Right kidney (tissue), 1 donor: ENCODE results near the gene NIBAN1.

ENCODE experiments used
- DNase-seq: peaks from one replicate; pipeline ENCODE4 v3.0.0-alpha.2; 2016

The NIBAN1 gene

GRCh38 chr1:184945678-184946412, 28.5 kb downstream of the NIBAN1 start:
- no peak for DNase-seq

GRCh38 chr1:184945029-184945428, 29.3 kb downstream of the NIBAN1 start:
- no peak for DNase-seq

DNA sequence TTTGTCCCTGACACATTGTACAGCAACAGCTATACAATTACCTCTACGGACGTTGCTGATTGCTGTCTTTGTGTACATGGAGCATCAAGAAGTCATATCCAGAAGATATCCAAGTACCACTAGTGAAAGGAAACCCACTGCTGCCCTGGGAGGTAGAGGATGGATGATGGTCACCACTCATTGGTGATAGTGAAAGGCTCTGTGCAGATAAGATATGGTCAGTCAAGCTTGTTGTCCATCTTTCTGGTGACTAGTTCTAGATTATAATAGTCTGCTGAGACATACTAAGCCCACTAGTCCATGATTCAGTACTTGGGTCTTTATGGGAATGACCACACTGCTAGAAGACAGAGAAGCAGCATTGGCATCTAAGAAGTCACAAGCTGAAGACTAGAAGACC, 30.3 kb downstream of the NIBAN1 start:
- DNase-seq: no peak

DNA sequence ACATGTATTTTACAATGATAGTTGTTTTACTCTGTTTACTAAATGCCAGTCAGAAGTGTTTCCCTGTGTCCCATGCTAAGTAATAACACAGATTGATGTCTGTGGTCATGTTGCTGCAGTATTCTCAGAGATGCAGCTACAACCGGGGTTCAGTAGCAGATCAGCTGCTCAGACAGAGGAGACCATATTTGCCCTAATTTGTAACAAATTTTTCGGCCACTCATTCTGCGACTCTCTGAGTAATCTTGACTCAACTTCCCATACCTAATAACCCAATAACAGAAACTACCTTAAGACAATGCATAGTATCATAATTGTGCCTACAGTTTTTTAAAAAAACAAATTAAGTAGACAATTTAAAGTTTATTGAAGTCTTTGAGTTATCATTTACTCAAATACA, 32.6 kb downstream of the NIBAN1 start:
- DNase-seq: no peak

GRCh38 chr1:184941410-184941733, 32.9 kb downstream of the NIBAN1 start:
- DNase-seq: no peak

DNA sequence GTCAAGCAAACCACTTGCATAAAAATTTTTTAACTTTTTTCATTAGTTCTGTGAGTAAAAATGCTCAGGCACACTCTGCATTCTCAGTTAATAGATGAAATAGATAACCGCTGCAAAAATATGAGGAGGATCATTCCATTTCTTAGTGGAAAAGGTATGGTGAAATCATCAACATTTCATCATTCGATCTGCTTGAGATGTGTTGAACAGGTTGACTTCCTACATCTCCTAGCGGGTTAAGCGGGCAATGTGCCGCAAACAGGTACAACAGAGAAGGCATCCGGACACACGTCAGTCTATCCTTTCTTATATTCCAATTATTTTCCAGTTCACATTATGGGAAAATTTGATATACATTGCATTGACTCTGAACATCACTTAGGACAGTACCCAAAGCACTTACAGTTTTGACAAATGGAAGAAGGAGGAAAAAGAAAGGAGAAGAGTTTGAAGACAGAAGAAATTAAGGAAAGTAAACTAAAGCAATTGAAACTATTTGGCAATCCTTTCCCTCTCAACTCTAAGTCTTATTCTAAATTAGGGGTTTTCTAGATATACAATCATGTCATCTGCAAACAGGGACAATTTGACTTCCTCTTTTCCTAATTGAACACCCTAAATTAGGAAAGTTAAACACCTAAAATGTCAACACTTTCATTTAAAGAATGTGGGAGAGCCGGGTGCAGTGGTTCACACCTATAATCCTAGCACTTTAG, 33.5 kb downstream of the NIBAN1 start:
- no peak for DNase-seq

DNA sequence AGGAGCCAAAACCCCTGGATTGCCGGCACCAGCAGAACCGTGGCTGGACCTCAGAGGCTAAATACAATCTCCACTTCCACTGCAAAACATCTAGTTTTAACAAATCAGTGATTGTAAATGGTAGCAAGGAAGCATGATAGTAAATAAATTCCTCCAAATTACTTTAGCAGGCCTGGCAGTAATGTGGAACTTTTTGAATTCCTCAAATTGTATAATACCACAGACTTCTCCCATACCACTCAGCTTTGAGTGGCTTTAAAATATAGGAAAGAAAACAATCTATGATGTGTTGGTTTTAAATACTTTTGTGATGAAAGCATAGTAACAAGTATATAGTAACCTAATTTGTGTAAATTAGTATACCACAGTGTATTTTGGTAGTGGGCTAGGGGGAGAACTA, 34.1 kb downstream of the NIBAN1 start:
- no peak for DNase-seq

GRCh38 chr1:184937729-184938128, 36.6 kb downstream of the NIBAN1 start:
- no peak for DNase-seq

GRCh38 chr1:184935920-184936798, 38.1 kb downstream of the NIBAN1 start:
- DNase-seq: no peak

DNA sequence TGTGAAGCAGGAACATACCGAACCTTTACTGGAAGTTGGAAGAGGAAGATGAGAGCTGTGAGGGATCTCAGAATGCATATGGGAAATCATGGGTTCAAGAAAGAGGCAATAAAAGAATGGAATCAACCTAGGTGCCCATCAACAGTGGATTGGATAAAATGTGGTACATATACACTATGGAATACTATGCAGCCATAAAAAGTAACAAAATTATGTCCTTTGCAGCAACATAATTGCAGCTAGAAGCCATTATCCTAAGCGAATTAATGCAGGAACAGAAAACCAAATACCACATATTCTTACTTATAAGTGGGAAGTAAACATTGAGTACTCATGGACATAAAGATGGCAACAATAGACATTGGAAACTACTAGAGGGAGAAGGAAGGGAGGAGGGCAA, 40.4 kb downstream of the NIBAN1 start:
- no peak for DNase-seq

DNA sequence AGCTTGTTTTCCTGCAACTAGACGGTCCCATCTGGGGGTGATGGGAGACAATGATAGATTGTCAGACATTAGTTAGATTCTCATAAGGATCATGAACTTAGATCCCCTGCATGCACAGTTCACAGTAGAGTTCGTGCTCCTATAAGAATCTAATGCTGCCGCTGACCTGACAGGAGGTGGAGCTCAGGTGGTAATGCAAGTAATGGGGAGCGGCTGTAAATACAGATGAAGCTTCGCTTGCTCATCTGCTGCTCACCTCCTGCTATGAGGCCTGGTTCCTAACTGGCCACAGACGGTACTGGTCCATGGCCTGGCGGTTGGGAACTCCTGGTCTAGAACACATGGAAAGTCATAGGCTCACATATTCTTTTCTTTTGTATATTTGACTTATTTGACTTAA, 42.0 kb downstream of the NIBAN1 start:
- DNase-seq: no peak

- DNase-seq: no peak
Observed at GRCh38 chr1:184931566-184931965, 42.7 kb downstream of the NIBAN1 start.

DNA sequence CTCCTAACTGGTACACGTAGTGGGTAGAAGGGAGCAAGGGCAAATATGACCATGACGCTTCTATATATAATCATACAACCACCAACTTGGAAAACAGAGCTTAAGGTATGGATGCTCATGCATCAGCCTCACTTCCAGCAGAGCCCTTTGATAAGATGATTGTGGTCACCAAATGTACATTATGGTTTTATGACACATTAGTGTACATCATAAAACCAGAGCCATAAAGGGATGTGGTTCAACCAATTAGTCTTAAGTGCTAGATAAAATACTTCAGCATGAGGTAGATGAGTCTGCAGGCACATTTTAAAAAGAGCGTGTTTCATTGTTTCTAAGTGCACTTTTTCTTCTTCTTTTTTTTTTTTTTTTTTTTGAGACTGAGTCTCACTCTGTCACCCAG, 43.7 kb downstream of the NIBAN1 start:
- DNase-seq: no peak

DNA sequence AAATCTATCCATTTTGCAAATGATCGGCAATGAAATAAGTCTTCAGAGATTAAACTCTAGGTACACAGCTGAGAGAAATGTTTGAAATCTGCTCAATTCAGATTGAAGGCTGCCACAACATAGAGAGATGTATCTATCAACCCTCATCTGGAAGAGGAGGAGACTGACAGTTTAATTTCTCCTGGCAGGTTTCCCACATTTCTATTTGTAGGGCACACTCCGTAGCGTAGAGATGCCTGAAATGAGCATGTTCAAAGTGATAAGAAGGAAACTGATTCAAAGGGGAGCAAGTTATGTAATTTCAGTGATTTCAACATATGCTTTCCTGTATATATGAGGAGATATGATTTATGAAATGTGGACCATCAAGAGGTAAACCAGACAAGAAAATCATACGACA, 44.1 kb downstream of the NIBAN1 start:
- DNase-seq: no peak

- DNase-seq: no peak
Observed at GRCh38 chr1:184929711-184930202, 44.6 kb downstream of the NIBAN1 start.

GRCh38 chr1:184928394-184928793, 45.9 kb downstream of the NIBAN1 start:
- no peak for DNase-seq
